Measurements from ENCODE around the gene SLC10A1.

SLC10A1 gene

GRCh38 chr14:69726761-69727511, 70.1 kb downstream of the SLC10A1 start:
- in situ Hi-C loops (cut with MboI; ENCODE audit: low sequenced_read_pairs): loop anchor here (10.0 kb wide), 1 partner anchor 142 kb away; no protein-coding TSS in a partner anchor

Measured in HL-60/S4 treated with retinoic acid at 250 ng/mL for 4 days and 3 days (cell line).